ENCODE data around the gene TADA2B.
A peak's percentile ranks its signal among the peaks of the same experiment; 100 is the strongest.

Gene TADA2B

DNA sequence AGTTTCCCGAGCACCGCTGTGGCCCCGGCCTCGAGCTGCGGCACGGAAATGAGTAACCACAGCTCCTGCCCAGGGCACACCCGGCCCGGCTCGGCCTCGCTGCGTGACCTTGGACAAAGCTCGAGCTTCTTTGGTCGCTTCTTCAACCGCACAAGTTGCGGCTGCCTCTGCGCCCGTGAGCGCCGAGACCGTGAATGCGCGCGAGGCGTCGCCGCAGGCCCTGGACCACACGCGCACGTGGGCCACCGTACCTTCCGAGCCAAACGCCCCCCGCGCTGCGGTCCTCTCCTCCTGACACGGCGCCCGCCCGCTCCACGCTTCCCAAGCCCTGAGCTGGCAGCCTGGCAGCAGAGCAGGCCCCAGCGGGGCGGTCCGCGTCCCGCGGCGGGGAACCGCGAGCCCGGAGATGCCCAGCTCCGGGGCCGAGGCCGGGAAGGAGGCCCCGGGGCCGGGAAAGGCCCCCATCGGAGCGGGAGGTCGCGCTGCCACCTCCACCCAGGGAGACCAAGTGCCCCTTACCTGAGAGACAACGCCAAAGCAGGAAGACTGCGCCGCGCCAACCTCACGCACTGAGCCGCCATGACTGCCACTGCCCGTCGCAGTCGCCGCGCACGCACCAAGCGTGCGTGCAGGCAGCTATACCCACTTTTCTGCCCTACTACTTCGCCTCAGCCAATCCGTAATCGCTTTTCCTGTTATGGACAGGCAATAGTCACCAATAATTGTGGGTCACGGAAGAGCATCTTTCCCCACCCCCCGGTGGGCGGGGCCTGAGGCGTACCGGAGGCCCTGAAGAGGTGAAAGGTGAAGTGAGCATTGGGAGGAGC, 24.5 kb downstream of the TADA2B start, which contains the start of gene GRPEL1:
TSS of gene GRPEL1 (minus strand) at position 613 of the 827 bp plus-strand sequence. CDS start at position 581, 32 bp downstream.
- Histone ChIP-seq H4K20me1 (ENCODE audit: insufficient read depth) (no peaks in the 10 kb centered on the region), H3K4me1 (ENCODE audit: low read depth, poor library complexity, severe bottlenecking) (peaks cover 13% of the 10 kb centered on the region), H3K27me3 (ENCODE audit: insufficient read depth, low read depth) (no peaks in the 10 kb centered on the region), H2AFZ (ENCODE audit: low read depth) (peak within 1 kb of the TSS; percentile 80), H3K9ac (peak within 1 kb of the TSS; percentile 77), H3K36me3 (ENCODE audit: insufficient read depth) (no peaks in the 10 kb centered on the region), H3K4me2 (peak within 1 kb of the TSS; percentile 82), H3K79me2 (ENCODE audit: insufficient read depth, low read depth) (peaks cover 31% of the 10 kb centered on the region), H3K27ac (peak within 1 kb of the TSS; percentile 61), H3K4me3 (IDR thresholded peaks at IDR 0.05; ENCODE audit: insufficient read depth, low read depth, low read length) (peak within 1 kb of the TSS; percentile 31)
- TF ChIP-seq, protein P1, sequence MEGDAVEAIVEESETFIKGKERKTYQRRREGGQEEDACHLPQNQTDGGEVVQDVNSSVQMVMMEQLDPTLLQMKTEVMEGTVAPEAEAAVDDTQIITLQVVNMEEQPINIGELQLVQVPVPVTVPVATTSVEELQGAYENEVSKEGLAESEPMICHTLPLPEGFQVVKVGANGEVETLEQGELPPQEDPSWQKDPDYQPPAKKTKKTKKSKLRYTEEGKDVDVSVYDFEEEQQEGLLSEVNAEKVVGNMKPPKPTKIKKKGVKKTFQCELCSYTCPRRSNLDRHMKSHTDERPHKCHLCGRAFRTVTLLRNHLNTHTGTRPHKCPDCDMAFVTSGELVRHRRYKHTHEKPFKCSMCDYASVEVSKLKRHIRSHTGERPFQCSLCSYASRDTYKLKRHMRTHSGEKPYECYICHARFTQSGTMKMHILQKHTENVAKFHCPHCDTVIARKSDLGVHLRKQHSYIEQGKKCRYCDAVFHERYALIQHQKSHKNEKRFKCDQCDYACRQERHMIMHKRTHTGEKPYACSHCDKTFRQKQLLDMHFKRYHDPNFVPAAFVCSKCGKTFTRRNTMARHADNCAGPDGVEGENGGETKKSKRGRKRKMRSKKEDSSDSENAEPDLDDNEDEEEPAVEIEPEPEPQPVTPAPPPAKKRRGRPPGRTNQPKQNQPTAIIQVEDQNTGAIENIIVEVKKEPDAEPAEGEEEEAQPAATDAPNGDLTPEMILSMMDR (conservative IDR thresholded peaks at IDR 0.05; ENCODE audit: low read depth, low read length): no peak

DNA sequence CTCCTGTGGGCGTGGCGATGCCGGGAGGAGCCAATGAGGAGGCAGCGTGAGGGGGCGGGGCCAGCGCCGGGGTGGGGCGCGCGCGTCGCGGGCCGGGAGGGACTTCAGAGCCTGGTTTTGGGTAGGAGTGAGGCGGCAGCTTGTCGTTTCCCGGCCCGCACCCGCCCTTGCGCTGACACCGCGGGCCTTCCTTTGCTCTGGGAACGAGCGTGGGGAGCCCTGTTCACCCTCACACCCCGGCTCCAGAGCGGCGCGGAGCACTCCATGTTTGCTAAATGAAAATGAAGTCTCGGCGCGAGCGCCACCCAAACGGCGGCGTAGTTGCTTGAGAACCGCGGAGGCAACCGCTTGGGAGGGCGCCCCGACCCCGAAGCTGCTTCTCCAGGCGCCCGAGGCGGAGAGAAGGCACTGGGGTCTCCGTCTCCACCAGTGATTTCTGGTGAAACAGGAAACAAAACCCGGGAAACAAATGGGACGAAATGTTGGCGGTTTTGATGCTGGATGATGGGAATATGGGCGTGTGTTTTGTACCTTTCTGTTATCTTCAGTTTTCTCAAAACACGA, 25.2 kb downstream of the TADA2B start:
- H3K9ac ChIP-seq: peak overlapping the region; percentile 32; the same call in 1 of the 2 replicates
- H3K4me1 ChIP-seq (ENCODE audit: low read depth, poor library complexity, severe bottlenecking): peaks cover 13% of the 10 kb centered on the region
- no peaks in the 10 kb centered on the region for H3K27me3 ChIP-seq (ENCODE audit: insufficient read depth, low read depth)
- no peaks in the 10 kb centered on the region for H4K20me1 ChIP-seq (ENCODE audit: insufficient read depth)
- peak overlapping the region; percentile 67 for H3K4me2 ChIP-seq
- H3K79me2 ChIP-seq (ENCODE audit: insufficient read depth, low read depth): peaks cover 31% of the 10 kb centered on the region
- H3K27ac ChIP-seq: no peak overlapping the region
- H3K36me3 ChIP-seq (ENCODE audit: insufficient read depth): no peaks in the 10 kb centered on the region
- TF ChIP-seq, protein P1 (conservative IDR thresholded peaks at IDR 0.05; ENCODE audit: low read depth, low read length): no peak
- H2AFZ ChIP-seq (ENCODE audit: low read depth): peak overlapping the region; percentile 80
- no peak overlapping the region for H3K4me3 ChIP-seq (IDR thresholded peaks at IDR 0.05; ENCODE audit: insufficient read depth, low read depth, low read length)

DNA sequence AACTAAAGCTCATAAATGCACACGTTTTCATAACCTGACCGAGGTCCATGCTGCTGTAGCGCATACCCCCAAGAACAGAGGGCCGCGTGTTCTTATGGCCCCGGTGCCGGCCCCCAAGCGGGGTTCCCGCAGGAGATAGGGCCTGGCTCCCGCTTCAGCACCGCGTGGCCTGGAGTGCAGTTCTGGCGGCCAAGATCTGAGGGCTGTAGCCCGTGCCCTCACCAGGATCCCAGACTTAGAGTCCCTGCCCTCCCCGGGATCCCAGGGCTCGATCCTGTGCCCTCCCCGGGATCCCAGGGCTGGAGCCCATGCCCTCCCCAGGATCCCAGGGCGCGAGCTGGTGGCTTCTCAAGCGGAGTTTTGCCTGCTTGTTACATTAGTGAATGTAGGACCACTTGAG, 25.7 kb downstream of the TADA2B start:
- no peak overlapping the region for H3K4me3 ChIP-seq (IDR thresholded peaks at IDR 0.05; ENCODE audit: insufficient read depth, low read depth, low read length)
- peak overlapping the region; percentile 80 for H2AFZ ChIP-seq (ENCODE audit: low read depth)
- no peaks in the 10 kb centered on the region for H3K36me3 ChIP-seq (ENCODE audit: insufficient read depth)
- peaks cover 31% of the 10 kb centered on the region for H3K79me2 ChIP-seq (ENCODE audit: insufficient read depth, low read depth)
- no peak overlapping the region for H3K9ac ChIP-seq
- H3K4me2 ChIP-seq: peak overlapping the region; percentile 67
- no peaks in the 10 kb centered on the region for H3K27me3 ChIP-seq (ENCODE audit: insufficient read depth, low read depth)
- no peak overlapping the region for H3K27ac ChIP-seq
- TF ChIP-seq, protein P1 (conservative IDR thresholded peaks at IDR 0.05; ENCODE audit: low read depth, low read length): no peak
- H4K20me1 ChIP-seq (ENCODE audit: insufficient read depth): no peaks in the 10 kb centered on the region
- peaks cover 13% of the 10 kb centered on the region for H3K4me1 ChIP-seq (ENCODE audit: low read depth, poor library complexity, severe bottlenecking)

DNA sequence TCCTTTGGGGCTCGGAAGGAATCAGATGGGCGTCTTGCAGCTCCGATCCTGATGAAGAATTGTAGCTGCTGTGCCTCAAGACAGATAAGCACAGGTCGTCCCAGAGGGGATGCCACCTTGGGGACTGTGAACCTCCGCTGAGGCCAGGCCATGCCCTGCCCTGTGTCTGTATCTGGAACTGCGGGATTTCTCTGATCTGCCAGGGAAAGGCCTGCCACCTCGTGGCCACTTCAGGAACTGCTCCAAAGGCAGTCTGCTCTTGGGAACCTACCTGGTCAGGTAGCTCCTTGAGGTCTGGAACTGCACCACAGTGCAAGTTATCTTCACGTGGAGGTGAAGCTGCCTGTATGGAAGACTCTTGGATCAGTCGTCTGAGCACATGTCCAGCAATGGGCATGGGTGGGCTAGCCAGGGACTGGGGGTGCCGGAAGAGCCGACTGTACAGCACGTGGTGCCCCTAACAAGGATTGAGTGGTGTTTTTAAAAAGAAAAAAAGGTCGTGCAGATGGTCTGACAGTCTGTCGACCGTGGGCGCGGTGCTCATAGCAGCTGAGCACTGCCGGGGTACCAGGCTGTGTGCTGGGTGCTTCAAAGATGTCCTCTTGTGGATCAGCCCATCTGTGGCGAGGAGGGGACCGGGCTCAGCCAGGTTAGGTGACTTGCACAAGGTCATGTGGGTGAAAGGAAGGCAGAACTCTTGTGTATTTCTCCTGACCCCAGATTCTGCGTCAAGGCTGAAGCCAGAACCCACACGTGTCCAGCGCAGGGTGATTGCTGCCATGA, 27.7 kb downstream of the TADA2B start:
- H4K20me1 ChIP-seq (ENCODE audit: insufficient read depth): no peaks in the 10 kb centered on the region
- H3K9ac ChIP-seq: no peak overlapping the region
- H3K36me3 ChIP-seq (ENCODE audit: insufficient read depth): no peaks in the 10 kb centered on the region
- no peaks in the 10 kb centered on the region for H3K27me3 ChIP-seq (ENCODE audit: insufficient read depth, low read depth)
- TF ChIP-seq, protein P1 (conservative IDR thresholded peaks at IDR 0.05; ENCODE audit: low read depth, low read length): peak; percentile 88
- H3K4me3 ChIP-seq (IDR thresholded peaks at IDR 0.05; ENCODE audit: insufficient read depth, low read depth, low read length): no peak overlapping the region
- H3K4me1 ChIP-seq (ENCODE audit: low read depth, poor library complexity, severe bottlenecking): peaks cover 13% of the 10 kb centered on the region
- H3K79me2 ChIP-seq (ENCODE audit: insufficient read depth, low read depth): peaks cover 16% of the 10 kb centered on the region
- no peak overlapping the region for H2AFZ ChIP-seq (ENCODE audit: low read depth)
- no peak overlapping the region for H3K27ac ChIP-seq
- no peak overlapping the region for H3K4me2 ChIP-seq
